HepG2 (cell line): Measurements from ENCODE around the gene CCDC57. TPM values are rescaled to one million over a fixed set of nuclear protein-coding genes. Genes with fewer than 3 reads are reported as not detected.
A peak's percentile ranks its signal among the peaks of the same experiment; 100 is the strongest.

ENCODE experiments used
- CBX1 ChIP-seq: IDR thresholded peaks from one replicate; pipeline ENCODE4 v1.6.1; 2016; ENCODE audit warnings: antibody characterized with exemption, low read depth
- ESRRA ChIP-seq: sonication (generic); formaldehyde crosslinking; IDR thresholded peaks from 2 replicates; pipeline ENCODE4 v1.5.1; 2020; ENCODE audit warnings: mild to moderate bottlenecking, low read depth, missing genetic modification reagents
- HNRNPH1 ChIP-seq: fragments of 200-400 bp; formaldehyde crosslinking; optimal IDR thresholded peaks from 2 replicates; pipeline ENCODE3; 2017; ENCODE audit warnings: mild to moderate bottlenecking, low read depth, low read length
- RELA ChIP-seq: sonication (generic); formaldehyde crosslinking; IDR thresholded peaks from 2 replicates; pipeline ENCODE4 v1.4.0; 2020; ENCODE audit warnings: missing genetic modification reagents
- SP4 ChIP-seq: sonication (generic); formaldehyde crosslinking; IDR thresholded peaks from 2 replicates; pipeline ENCODE4 v1.8.1; 2023; ENCODE audit warnings: mild to moderate bottlenecking, missing genetic modification reagents
- ZMYM2 ChIP-seq: sonication (generic); formaldehyde crosslinking; IDR thresholded peaks from 2 replicates; pipeline ENCODE4 v1.8.0; 2022; ENCODE audit warnings: mild to moderate bottlenecking, missing genetic modification reagents
- ZNF263 ChIP-seq: sonication (generic); formaldehyde crosslinking; IDR thresholded peaks from 2 replicates; pipeline ENCODE4 v1.4.0; 2020; ENCODE audit warnings: missing genetic modification reagents
- ZNF335 ChIP-seq: sonication (generic); formaldehyde crosslinking; IDR thresholded peaks from 2 replicates; pipeline ENCODE4 v1.4.0; 2020; ENCODE audit warnings: missing genetic modification reagents
- polyA plus RNA-seq, 8 experiments: library from polyadenylated mRNA; depleted of rRNA in 3 of 8; stranded (reverse) in 7 of 8; unstranded in 1 of 8; fragments of >200 nt; fragmentation: Illumina TruSeq in 4 of 8; extraction: Trizol in 4 of 8; gene quantifications; 2 replicates each; pipeline versions ENCODE4 v1.2.1 to v1.2.3, GENCODE V29; 2011 to 2016; ENCODE audit warnings: low read depth in 4 of 8, missing spikeins in 1 of 8, mixed read lengths in 1 of 8; ENCODE audit not compliant: insufficient read depth in 1 of 8
- total RNA-seq, 5 experiments: library from RNA; depleted of rRNA; stranded (reverse); fragments of >200 nt; fragmentation: Illumina TruSeq; extraction: Trizol; gene quantifications; 2 replicates each; pipeline ENCODE4 v1.2.3, GENCODE V29; 2016; ENCODE audit warnings: low read depth in 1 of 5
- TF ChIP-seq, protein P1 (sequence below): sonication (generic); formaldehyde crosslinking; IDR thresholded peaks from 2 replicates; pipeline ENCODE4 v1.4.0; 2020; ENCODE audit warnings: missing genetic modification reagents
- TF ChIP-seq, protein P2 (sequence below): sonication (generic); formaldehyde crosslinking; IDR thresholded peaks from 2 replicates; pipeline ENCODE4 v1.9.0; 2022; ENCODE audit warnings: low read depth, missing genetic modification reagents
- TF ChIP-seq, protein P3 (sequence below): sonication (generic); formaldehyde crosslinking; IDR thresholded peaks from 2 replicates; pipeline ENCODE4 v1.8.0; 2022; ENCODE audit warnings: mild to moderate bottlenecking, missing genetic modification reagents, borderline replicate concordance
- TF ChIP-seq, protein P4 (sequence below): sonication (generic); formaldehyde crosslinking; IDR thresholded peaks from 2 replicates; pipeline ENCODE4 v1.4.0; 2020; ENCODE audit warnings: low read depth, mild to moderate bottlenecking, missing genetic modification reagents
- TF ChIP-seq, protein P5 (sequence below): sonication (generic); formaldehyde crosslinking; IDR thresholded peaks from 2 replicates; pipeline ENCODE4 v1.8.0; 2022; ENCODE audit warnings: mild to moderate bottlenecking, missing genetic modification reagents; ENCODE audit not compliant: insufficient replicate concordance
- TF ChIP-seq, protein P6 (sequence below): IDR thresholded peaks from 2 replicates; pipeline ENCODE4 v1.6.1; 2016; ENCODE audit warnings: low read depth

CCDC57 gene
- total and polyA plus RNA-seq, 2 of the 13 experiments (the other 11 are each of a cell fraction or from before 2014, with no cell fraction given) = 59.3 to 59.9 TPM

DNA sequence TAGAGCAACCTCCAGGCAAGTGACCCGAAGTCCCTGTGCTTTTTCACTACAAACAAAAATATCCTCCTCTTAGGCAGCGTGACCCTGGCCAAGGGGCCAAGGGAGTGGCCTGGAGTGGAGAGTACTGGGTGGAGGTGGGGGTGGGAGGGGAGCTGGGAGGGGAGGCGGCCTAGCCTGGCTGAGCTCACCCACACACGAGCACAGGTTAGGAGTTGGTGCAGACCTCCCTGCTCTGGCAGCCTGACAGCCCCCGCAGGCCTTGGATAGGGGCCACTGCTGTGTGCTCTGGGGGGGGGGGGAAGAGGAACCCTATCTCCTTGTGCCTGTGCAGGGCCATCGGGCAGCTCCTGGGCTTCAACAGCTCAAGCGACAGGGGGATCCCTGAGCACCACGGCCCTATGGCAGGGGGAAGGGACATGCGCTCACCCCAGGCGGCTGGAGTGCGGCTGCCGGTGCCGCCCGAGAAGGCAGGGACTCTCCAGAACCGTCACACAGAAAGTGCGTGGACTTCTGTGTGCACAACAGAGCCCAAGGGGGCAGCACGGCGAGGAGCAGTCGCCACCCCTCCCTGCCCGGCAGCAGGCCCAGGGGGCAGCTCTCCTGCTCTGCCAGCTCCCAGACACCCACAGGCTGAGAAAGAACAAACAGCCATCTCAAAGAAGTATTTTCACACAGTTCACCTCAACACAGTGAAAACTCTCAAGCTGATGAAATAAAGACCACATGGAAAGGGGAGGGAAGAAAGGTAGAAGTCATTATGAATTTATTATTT lies 29.5 kb upstream of the CCDC57 start (continued):
- TF ChIP-seq, protein P1, sequence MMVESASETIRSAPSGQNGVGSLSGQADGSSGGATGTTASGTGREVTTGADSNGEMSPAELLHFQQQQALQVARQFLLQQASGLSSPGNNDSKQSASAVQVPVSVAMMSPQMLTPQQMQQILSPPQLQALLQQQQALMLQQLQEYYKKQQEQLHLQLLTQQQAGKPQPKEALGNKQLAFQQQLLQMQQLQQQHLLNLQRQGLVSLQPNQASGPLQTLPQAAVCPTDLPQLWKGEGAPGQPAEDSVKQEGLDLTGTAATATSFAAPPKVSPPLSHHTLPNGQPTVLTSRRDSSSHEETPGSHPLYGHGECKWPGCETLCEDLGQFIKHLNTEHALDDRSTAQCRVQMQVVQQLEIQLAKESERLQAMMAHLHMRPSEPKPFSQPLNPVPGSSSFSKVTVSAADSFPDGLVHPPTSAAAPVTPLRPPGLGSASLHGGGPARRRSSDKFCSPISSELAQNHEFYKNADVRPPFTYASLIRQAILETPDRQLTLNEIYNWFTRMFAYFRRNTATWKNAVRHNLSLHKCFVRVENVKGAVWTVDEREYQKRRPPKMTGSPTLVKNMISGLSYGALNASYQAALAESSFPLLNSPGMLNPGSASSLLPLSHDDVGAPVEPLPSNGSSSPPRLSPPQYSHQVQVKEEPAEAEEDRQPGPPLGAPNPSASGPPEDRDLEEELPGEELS (CRISPR knock-in tag) = peak; percentile 42
- TF ChIP-seq HNRNPH1 (peak; percentile 80), ZNF263 (CRISPR knock-in tag) (no peak), ZMYM2 (no peak), RELA (CRISPR knock-in tag) (no peak), ZNF335 (CRISPR knock-in tag) (peak; percentile 12; the same call in 1 of the 2 replicates), SP4 (CRISPR knock-in tag) (peak; percentile 18; the same call in 1 of the 2 replicates), CBX1 (no peak), ESRRA (CRISPR knock-in tag) (no peak)
- TF ChIP-seq, protein P2, sequence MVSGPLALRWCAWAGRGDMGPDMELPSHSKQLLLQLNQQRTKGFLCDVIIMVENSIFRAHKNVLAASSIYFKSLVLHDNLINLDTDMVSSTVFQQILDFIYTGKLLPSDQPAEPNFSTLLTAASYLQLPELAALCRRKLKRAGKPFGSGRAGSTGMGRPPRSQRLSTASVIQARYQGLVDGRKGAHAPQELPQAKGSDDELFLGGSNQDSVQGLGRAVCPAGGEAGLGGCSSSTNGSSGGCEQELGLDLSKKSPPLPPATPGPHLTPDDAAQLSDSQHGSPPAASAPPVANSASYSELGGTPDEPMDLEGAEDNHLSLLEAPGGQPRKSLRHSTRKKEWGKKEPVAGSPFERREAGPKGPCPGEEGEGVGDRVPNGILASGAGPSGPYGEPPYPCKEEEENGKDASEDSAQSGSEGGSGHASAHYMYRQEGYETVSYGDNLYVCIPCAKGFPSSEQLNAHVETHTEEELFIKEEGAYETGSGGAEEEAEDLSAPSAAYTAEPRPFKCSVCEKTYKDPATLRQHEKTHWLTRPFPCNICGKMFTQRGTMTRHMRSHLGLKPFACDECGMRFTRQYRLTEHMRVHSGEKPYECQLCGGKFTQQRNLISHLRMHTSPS = no peak; the same call in 1 of the 2 replicates
- TF ChIP-seq, protein P3, sequence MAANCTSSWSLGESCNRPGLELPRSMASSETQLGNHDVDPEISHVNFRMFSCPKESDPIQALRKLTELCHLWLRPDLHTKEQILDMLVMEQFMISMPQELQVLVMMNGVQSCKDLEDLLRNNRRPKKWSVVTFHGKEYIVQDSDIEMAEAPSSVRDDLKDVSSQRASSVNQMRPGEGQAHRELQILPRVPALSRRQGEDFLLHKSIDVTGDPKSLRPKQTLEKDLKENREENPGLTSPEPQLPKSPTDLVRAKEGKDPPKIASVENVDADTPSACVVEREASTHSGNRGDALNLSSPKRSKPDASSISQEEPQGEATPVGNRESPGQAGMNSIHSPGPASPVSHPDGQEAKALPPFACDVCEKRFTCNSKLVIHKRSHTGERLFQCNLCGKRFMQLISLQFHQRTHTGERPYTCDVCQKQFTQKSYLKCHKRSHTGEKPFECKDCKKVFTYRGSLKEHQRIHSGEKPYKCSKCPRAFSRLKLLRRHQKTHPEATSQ (CRISPR knock-in tag) = no peak
- TF ChIP-seq, protein P4, sequence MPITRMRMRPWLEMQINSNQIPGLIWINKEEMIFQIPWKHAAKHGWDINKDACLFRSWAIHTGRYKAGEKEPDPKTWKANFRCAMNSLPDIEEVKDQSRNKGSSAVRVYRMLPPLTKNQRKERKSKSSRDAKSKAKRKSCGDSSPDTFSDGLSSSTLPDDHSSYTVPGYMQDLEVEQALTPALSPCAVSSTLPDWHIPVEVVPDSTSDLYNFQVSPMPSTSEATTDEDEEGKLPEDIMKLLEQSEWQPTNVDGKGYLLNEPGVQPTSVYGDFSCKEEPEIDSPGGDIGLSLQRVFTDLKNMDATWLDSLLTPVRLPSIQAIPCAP (CRISPR knock-in tag) = no peak
- TF ChIP-seq, protein P5, sequence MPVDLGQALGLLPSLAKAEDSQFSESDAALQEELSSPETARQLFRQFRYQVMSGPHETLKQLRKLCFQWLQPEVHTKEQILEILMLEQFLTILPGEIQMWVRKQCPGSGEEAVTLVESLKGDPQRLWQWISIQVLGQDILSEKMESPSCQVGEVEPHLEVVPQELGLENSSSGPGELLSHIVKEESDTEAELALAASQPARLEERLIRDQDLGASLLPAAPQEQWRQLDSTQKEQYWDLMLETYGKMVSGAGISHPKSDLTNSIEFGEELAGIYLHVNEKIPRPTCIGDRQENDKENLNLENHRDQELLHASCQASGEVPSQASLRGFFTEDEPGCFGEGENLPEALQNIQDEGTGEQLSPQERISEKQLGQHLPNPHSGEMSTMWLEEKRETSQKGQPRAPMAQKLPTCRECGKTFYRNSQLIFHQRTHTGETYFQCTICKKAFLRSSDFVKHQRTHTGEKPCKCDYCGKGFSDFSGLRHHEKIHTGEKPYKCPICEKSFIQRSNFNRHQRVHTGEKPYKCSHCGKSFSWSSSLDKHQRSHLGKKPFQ = no peak
- TF ChIP-seq, protein P6, sequence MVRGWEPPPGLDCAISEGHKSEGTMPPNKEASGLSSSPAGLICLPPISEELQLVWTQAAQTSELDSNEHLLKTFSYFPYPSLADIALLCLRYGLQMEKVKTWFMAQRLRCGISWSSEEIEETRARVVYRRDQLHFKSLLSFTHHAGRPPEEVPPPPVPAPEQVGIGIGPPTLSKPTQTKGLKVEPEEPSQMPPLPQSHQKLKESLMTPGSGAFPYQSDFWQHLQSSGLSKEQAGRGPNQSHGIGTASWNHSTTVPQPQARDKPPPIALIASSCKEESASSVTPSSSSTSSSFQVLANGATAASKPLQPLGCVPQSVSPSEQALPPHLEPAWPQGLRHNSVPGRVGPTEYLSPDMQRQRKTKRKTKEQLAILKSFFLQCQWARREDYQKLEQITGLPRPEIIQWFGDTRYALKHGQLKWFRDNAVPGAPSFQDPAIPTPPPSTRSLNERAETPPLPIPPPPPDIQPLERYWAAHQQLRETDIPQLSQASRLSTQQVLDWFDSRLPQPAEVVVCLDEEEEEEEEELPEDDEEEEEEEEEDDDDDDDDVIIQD (CRISPR knock-in tag) = no peak
